GM21737 (cell line): Measurements from ENCODE around the gene GNL2.
"Not testable (repeated sequence)": the region's sequence is repeated elsewhere in the genome, so short reads cannot be mapped to it uniquely, and the experiment has no call there.

Experiments
- ATAC-seq: cut with Tn5 transposase; IDR thresholded peaks from one replicate; pipeline ENCODE4 v1.9.1; 2021; ENCODE audit warnings: mild to moderate bottlenecking, moderate library complexity; ENCODE audit not compliant: unreplicated experiment

Gene GNL2

GRCh38 chr1:37560401-37561132 is 35.2 kb downstream of the GNL2 start:
- no peak for ATAC-seq

GRCh38 chr1:37559957-37560379 is 35.8 kb downstream of the GNL2 start:
- not testable (repeated sequence) for ATAC-seq

- no peak for ATAC-seq
Observed at GRCh38 chr1:37559080-37559479, 36.7 kb downstream of the GNL2 start.

- ATAC-seq = no peak
Observed at GRCh38 chr1:37558411-37558810, 37.3 kb downstream of the GNL2 start.

- ATAC-seq = no peak
Observed at GRCh38 chr1:37557402-37557801, 38.3 kb downstream of the GNL2 start.

- ATAC-seq = no peak
Observed at GRCh38 chr1:37556712-37557196, 39.0 kb downstream of the GNL2 start, which contains the start of gene DNALI1. DNALI1 (plus strand) TSS chr1:37556940; CDS start chr1:37556995, 55 bp downstream.

- ATAC-seq = no peak
Observed at GRCh38 chr1:37553927-37554808, 41.6 kb downstream of the GNL2 start, which contains the start of gene SNIP1. SNIP1 (minus strand) TSS chr1:37554293; CDS start chr1:37554229, 64 bp downstream.

GRCh38 chr1:37553598-37553926 is 42.2 kb downstream of the GNL2 start:
- ATAC-seq = no peak

GRCh38 chr1:37549341-37549740 is 46.4 kb downstream of the GNL2 start:
- no peak for ATAC-seq

GRCh38 chr1:37545019-37545418 is 50.7 kb downstream of the GNL2 start:
- no peak for ATAC-seq

- no peak for ATAC-seq
Observed at GRCh38 chr1:37544530-37544929, 51.2 kb downstream of the GNL2 start.

- ATAC-seq = no peak
Observed at GRCh38 chr1:37540036-37540785, 55.5 kb downstream of the GNL2 start.

- ATAC-seq = not testable (repeated sequence)
Observed at GRCh38 chr1:37539154-37539553, 56.6 kb downstream of the GNL2 start.

- no peak for ATAC-seq
Observed at GRCh38 chr1:37537378-37537777, 58.4 kb downstream of the GNL2 start.

GRCh38 chr1:37533317-37534093 is 62.2 kb downstream of the GNL2 start:
- ATAC-seq = no peak

- ATAC-seq = not testable (repeated sequence)
Observed at GRCh38 chr1:37532418-37533156, 63.1 kb downstream of the GNL2 start.

- not testable (repeated sequence) for ATAC-seq
Observed at GRCh38 chr1:37529888-37530287, 65.8 kb downstream of the GNL2 start.

- ATAC-seq = no peak
Observed at GRCh38 chr1:37519613-37520012, 76.1 kb downstream of the GNL2 start.

GRCh38 chr1:37518929-37519328 is 76.8 kb downstream of the GNL2 start:
- not testable (repeated sequence) for ATAC-seq
